Left hindlimb (tissue), 1 donor: ENCODE results near the gene NR1H2.
"Not testable (repeated sequence)": the region's sequence is repeated elsewhere in the genome, so short reads cannot be mapped to it uniquely, and the experiment has no call there.

Source experiments
- DNase-seq: peaks from one replicate; pipeline ENCODE4 v3.0.0-alpha.2; 2018

NR1H2 gene

GRCh38 chr19:50376166-50377050 lies at the start of gene NR1H2:
Gene NR1H2 (plus strand): TSS chr19:50376457. CDS start chr19:50377606, 1,149 bp downstream.
- DNase-seq: peak; percentile 96

- no peak for DNase-seq
Measured at GRCh38 chr19:50327013-50327412, 49.2 kb upstream of the NR1H2 start.

GRCh38 chr19:50327461-50328223 lies 48.6 kb upstream of the NR1H2 start:
- DNase-seq: no peak

- no peak for DNase-seq
Measured at GRCh38 chr19:50328224-50328872, 47.9 kb upstream of the NR1H2 start.

GRCh38 chr19:50328873-50329145 lies 47.4 kb upstream of the NR1H2 start:
- DNase-seq: no peak

- DNase-seq: peak; percentile 99
Measured at GRCh38 chr19:50329146-50329925, 46.9 kb upstream of the NR1H2 start, which contains the start of gene KCNC3. Gene KCNC3 (minus strand): TSS chr19:50329377. CDS start chr19:50329082, 295 bp downstream.

GRCh38 chr19:50329926-50330294 lies 46.3 kb upstream of the NR1H2 start:
- not testable (repeated sequence) for DNase-seq

GRCh38 chr19:50330365-50331078 lies 45.7 kb upstream of the NR1H2 start:
- peak; percentile 81 for DNase-seq

- DNase-seq: no peak
Measured at GRCh38 chr19:50331221-50331993, 44.9 kb upstream of the NR1H2 start.

GRCh38 chr19:50331994-50332243 lies 44.3 kb upstream of the NR1H2 start:
- DNase-seq: no peak

GRCh38 chr19:50332244-50333038 lies 43.8 kb upstream of the NR1H2 start:
- DNase-seq: no peak

- peak; percentile 89 for DNase-seq
Measured at GRCh38 chr19:50333235-50333736, 43.0 kb upstream of the NR1H2 start.

- DNase-seq: peak; percentile 47
Measured at GRCh38 chr19:50333737-50334617, 42.3 kb upstream of the NR1H2 start.

- DNase-seq: no peak
Measured at GRCh38 chr19:50334741-50335421, 41.4 kb upstream of the NR1H2 start.

GRCh38 chr19:50337031-50337430 lies 39.2 kb upstream of the NR1H2 start:
- DNase-seq: not testable (repeated sequence)

- no peak for DNase-seq
Measured at GRCh38 chr19:50340331-50340730, 35.9 kb upstream of the NR1H2 start.

- DNase-seq: no peak
Measured at GRCh38 chr19:50341091-50341564, 35.1 kb upstream of the NR1H2 start.

GRCh38 chr19:50344661-50345318 lies 31.5 kb upstream of the NR1H2 start:
- DNase-seq: no peak
